GM19035 (cell line): ENCODE measurements around the gene FBXW10B.
"Not testable (repeated sequence)": the region's sequence is repeated elsewhere in the genome, so short reads cannot be mapped to it uniquely, and the experiment has no call there.

ENCODE experiments used
- ATAC-seq: cut with Tn5 transposase; IDR thresholded peaks from one replicate; pipeline ENCODE4 v1.9.1; 2021; ENCODE audit not compliant: unreplicated experiment

The FBXW10B gene, protein sequence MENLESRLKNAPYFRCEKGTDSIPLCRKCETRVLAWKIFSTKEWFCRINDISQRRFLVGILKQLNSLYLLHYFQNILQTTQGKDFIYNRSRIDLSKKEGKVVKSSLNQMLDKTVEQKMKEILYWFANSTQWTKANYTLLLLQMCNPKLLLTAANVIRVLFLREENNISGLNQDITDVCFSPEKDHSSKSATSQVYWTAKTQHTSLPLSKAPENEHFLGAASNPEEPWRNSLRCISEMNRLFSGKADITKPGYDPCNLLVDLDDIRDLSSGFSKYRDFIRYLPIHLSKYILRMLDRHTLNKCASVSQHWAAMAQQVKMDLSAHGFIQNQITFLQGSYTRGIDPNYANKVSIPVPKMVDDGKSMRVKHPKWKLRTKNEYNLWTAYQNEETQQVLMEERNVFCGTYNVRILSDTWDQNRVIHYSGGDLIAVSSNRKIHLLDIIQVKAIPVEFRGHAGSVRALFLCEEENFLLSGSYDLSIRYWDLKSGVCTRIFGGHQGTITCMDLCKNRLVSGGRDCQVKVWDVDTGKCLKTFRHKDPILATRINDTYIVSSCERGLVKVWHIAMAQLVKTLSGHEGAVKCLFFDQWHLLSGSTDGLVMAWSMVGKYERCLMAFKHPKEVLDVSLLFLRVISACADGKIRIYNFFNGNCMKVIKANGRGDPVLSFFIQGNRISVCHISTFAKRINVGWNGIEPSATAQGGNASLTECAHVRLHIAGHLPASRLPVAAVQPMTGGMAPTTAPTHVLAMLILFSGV

DNA sequence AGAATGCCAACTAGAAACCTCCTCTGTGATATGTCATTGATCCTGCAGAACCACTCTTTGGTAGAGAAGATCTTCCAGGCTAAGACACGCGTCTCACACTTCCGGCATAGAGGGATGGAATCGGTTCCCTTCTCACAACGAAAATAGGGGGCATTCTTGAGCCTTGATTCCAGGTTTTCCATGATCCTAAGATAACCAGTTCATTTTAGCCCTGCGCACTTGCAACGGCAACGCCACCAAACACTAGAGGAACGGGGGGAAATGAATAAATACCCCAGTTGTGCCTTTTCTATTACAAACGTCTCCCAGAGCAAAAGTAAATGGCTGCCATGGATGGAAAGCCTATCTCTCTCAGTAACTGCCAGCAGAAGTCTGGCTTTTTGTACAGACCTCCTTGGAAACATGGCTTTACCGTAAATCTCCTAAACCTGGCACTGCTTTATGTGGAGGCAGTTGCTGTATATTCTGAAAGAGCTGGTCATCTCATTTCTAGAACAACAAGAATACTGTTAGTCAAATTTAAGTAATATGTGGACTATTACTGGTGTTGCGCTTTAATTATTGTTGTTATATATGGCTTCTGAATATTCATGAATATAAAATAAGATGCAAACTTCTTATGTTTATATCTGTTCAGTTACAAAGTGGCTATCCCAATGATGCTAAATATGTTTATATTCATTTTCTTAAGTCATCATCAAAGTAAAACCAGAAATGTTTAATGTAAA is at the start of gene FBXW10B:
TSS of gene FBXW10B (minus strand) at position 374 of the 728 bp plus-strand sequence. CDS start at position 182, 192 bp downstream.
- not testable (repeated sequence) for ATAC-seq

DNA sequence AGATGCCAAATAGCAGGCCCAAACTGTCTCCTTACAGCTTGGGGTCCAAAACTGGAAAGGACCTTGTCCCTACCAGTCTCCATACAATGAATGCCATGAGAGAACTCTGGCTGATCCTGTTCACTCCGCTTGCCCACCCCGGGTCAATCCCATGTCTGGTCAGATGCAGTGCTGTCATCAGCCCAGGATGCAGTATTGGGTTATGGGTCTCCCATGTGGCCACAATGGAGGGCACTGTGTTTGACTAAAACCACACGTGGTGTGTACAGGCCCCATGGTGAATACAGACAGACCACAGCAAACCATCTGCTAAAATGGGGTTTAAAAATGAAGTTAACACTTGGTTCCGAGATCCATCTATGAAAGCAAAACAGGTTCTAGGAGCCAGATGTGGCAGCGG is 44.2 kb upstream of the FBXW10B start:
- no peak for ATAC-seq

DNA sequence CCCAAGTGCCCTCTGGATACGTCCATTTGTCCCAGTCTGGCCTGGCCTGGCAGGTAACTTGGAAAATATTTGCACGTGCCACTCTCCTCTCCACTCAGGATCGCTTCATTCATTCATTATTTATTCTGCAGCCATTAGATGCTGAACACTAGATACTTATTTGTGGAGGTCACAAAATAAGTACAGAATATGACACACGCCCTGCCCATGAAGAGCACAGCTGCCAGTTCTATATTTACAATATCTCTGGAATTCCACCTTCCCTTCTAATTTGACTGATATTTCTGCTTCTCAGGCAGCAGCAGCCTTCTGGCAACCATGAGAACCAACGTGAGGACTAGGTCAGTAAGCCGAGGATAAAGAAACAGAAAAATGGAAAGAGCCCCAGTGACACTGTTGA is 43.7 kb upstream of the FBXW10B start:
- no peak for ATAC-seq

DNA sequence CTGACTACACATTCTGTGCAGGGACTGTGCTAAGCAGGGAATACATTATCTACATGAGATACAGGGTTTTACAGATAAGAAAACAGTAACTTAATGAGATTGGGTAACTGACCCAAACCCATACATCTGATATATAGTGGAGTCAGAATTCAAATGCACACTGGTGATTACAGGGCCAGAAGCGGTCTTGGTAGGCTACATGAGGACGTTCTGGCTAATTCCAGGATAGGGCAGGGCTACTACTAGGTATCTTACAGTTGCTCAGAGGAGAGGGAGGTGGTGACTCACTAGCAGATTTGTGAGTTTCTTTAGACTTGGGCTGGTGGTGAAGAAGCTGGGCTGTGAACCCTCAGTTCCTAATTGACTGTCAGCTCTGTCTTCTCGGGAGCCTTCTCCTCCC is 43.2 kb upstream of the FBXW10B start:
- ATAC-seq = no peak

DNA sequence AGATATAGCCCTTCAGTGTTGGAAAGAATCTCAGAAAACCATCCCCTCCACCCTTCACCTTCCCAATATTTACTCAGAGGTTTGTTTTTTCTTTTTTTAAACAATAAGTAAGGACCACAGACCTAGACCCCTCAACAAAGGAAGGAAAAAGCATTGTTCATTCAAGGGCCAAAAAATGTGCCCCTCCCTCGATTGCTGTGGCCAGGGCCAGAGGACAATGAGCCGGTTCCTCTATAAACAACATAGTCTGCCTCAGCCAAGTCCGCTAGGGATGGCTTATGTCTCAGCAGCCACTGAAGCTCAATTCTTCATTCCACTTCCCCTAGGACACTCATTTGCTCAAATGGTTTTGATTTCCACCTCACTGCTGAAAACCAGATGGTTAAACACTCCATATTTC is 40.6 kb upstream of the FBXW10B start:
- no peak for ATAC-seq

DNA sequence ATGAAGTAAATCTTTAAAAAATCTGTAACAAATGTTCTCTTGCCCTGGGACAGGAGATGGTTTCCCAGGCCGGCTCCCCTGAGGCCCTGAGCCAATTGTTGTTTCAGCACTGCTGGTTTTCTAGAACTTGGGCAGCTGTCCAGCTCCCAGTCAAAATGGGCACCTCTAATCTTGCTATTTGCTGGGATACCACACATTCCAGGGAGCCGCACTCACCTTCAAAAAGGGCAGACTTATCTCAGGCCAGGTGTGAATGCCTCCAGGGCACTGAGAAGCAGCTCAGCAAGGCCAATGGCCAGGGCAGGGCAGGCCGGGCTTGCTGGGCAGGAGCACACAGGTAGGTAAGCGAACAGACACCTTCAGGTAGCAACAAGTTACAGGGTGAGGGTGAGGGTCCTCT is 40.2 kb upstream of the FBXW10B start:
- no peak for ATAC-seq

DNA sequence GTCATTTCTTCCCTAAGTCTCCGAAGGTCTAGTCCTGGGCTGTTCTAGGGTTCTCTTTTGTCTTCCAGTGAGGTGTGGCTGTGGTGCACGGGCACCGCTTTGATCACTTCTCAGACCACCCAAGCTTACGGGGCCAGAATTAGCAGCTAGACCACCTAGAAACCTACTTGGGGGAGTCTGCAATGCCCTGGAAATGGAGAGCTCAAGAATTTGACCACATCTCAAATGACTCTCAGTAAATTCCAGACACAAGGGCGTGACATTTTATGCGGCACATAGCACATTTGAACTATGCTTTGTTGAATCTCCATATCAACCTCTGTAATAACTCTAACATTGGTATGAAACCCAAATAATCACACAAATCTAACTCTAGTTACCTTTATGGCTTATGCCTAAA is 39.7 kb upstream of the FBXW10B start:
- ATAC-seq = no peak

DNA sequence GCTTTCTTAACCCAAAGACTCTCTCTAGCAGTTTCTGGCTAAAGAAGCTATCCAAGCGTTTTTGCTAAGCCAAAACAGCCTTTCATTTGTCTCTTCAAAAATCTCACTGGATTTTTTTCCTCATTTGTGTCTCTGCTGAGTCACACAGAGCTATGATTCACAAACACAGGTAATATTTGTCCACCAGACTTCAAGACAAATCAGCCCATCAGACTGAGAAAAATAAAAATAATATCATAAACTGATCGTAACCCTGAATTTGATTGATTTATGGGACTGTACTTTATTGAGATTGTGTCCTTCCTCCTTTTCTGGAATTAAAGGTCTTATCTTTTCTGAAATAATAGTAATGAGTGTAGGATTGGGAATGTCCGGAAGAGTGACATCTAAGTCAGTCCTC is 38.8 kb upstream of the FBXW10B start:
- no peak for ATAC-seq

DNA sequence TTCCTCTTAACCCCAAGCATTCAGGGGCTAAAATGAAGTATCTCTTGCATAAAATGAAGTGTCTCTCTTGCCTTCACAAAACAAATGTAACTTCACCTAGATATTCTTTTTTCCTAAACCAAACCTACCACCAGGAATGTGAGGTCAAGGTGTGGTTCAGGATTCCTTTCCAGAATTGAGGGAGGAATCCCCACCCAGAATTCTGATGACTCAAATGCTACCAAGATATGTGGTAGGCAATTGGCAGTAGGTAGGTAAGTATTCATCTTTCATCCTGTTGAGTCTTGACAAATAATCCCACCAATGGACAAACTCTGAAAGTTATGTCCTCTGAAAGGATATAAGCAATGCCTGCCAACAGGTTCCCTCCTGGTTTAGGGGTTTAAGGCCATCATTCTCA is 38.4 kb upstream of the FBXW10B start:
- no peak for ATAC-seq

DNA sequence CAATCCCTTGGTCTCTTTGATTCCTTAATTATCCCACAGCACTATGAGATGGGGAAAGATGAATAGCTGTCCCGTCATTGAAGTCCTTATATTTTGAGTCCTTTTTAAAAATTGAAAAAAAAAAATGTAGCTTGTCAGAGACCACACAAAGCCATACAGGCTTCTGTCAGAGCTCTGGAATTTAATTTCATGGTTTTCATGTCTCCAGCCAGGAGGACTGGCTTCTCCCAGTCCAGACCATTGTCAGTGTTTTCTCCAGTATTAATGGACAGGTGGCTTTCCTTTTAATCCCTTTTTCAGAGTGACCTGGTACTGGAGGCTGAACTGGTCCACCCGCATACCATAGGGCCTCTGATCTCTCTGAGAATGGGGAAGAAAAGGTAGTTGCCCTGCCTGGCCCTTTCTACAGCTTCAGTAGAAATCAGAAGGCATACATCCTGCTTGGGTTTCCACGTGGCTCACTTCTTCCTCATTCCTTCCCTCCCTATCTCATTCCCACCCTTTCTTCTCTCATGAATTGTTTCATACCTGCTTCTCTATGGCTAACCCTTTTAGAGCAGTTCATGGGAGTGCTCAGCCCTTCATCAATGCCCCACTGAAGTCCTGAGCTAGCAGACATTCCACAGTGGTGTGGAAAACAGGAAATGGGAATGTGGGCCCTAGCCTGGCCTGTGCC is 35.5 kb upstream of the FBXW10B start:
- no peak for ATAC-seq

DNA sequence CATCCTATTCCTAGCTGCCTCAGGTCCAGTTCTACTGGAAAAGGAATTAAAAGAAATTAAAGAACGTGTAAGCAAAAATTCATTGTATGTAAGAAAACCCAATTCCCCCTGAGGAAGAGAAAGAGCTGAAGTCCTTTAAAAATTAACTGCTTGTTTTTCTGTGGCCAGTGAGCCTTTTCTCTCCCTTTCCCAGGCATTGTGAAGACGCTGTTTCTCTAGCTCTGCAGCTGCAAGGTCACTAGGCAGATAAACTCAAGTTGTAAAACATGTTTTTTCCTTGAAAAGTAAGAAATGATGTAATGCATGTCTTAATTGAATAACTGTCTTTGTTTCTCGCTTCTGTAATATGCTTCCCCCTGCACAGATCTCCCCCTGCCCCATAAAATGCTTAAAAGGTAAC is 34.9 kb upstream of the FBXW10B start:
- not testable (repeated sequence) for ATAC-seq

DNA sequence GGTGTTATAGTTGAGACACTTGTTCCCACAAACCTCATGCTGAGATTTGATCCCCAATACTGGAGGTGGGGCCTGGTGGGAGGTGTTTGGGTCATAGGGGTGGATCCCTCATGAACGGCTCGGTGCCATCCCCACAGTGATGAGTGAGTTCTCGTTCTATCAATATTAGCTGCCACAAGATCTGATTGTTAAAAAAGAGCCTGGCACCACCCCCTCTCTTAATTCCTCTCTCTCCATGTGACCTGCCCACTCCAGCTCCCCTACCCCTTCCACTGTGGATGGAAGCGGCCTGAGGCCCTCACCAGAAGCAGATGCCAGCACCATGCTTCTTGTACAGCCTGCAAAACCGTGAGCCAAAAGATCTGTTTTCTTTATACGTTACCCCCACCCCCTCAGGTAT is 33.5 kb upstream of the FBXW10B start:
- no peak for ATAC-seq

DNA sequence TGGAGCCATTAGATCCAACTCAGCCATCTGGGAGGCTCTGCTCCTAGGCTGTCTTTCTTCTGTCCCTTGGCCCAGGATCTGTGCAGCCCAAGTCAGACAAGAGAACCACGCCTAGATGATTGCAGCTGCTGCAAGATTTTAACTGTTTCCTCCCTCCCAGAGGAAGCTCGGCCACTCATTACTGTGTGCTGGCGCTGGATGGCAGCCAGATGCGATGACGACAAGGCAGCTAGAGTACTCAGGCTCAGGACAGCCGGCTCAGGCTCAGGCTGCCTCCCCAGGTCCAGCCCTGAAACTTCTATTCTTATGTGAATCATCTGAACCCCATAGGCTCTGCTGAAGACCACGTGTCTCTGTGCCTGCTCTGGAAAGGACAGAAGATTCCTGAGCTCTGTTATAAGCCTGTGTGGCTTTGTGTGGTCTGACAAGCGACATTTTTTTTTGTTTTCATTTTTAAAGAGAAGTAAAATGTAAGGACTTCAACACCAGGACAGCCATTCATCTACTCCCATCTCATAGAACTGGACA is 32.1 kb upstream of the FBXW10B start:
- ATAC-seq = no peak

DNA sequence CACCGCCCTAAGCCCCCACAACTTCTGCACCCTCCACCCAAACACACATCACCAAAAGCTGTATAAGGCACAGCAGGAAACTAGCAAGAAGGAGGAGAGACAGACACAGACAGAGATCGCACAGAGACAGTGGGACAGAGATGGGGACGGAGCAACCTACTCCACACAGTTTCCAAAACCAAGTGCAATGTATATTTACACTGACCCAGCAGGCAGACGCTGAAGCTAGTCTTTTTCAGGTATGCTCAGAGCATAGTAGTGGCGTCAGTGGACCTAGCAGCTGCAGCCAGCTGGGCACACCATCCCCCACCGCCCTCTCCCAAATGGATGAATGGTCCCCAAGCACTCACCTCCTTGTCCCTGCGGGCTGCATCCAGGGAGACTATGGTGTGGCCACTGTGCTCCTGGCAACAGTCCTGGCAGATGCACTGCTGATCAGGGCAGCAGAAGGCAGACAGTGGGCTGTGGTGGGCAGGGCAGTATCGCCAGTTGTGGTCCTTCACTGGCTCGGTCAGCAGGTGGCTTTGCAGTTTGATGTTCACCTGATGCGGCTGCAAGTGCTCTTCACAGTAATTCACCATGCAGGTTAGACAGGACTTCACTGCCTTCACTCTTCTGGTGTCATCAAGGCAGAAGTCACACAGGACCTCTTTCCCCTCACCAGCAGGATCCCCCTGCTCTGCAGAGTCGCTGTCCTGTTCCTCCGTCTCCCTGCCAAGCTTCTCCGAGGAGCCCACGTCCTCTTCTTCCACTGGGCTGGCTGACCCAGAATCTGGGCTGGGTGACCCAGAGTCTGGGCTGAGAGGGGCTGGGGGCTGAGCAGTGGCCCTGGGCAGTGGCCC is 31.5 kb upstream of the FBXW10B start:
- no peak for ATAC-seq

DNA sequence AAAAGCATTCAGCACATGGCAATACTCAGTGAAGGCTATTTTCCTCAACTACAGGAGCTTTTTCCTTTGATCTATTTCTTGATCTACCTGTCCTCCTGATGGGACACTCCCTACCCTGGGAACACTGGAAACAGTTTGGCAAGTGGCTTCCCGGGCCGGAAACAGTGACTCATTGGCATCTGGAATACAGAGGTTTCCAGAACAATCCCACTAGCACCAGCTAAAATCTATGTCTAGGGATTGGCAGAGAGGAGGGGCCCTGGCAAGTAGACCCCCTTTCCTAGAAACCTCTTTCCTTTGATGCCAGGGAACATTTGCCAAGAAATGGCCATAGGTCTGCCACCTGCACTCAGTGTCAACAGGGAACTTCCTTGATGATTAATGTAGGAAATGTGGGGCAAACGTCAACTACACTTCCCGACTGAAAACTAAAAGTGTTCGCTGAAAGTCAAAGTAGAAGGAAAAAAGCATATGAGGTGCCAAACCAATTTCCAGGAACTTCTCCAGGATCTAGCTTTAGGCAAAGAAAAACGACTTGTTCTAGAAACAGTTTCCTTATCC is 30.4 kb upstream of the FBXW10B start:
- no peak for ATAC-seq

DNA sequence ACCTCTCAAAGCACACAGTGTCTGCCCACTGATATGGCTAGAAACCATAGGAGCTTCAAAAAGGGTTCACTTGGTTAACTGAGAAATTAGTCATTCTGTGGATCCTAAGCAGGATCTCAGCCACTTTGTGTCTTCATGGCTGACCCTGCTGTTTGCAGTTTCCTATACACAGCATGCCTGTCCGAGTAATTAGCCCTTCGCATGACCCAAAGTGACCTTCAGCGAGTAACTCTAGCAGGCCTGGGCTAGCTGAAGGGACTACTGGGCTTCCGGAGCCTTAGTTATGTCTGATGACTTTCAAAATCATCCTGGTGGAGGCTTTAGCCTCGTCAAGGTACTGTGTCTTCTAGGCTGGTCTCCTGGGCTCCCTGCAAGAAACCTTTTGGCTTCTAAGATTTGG is 28.9 kb upstream of the FBXW10B start:
- no peak for ATAC-seq

DNA sequence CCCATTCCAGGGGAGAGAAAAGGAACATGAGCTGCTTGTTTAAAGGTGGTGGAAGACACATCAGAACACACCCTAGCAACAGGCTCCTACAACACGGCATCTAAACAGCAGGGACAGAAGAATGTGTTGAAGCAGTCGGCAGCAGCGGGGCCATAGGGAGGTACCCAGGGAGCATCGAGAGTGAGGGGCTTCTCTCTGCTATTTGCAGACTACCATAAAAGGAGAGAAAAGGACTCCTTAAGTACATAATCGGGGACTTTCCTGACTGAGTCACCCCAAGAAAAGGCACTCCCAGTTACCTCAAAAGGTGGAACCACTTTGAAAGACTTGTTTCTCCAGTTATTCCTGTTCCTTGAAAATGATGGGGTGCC is 26.4 kb upstream of the FBXW10B start:
- not testable (repeated sequence) for ATAC-seq

DNA sequence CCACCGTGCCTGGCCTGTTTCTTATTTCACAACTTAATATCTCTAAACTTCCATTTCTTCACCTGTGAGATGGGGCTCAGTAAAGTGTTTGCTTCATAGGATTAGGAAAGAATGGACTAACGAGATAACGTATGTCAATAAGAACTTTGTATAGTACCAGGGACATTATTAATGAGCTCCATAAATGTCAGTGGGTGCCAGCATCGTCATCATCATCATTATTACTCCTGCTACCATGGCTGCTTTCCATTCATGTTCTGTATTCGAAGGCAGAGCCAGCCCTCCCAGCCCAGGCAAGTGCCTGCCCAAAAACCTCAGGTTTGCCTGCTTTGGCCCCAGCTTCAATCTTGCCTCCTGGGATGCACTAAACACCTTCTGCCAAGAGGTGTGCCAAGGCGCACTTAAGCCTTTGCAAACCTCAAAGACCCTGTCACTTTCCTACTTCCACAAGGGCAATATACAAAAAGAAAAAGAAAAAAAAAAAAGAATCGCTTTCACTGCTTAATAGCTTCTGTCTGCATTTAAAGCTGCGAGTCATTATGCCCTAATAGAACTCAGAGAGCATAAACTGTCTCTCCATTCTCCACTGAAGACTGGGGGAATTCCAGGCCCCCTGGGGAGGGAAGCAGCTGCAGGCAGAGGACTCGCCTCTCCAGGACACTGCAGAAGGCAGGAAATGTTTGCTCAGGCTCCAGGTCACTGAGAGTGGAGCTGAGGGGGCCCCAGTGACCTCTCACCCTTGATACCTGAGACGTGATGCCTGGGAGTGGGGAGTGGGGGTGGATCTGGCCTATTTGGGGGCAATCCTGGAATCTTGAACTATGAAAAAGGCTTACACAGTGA is 25.8 kb upstream of the FBXW10B start:
- ATAC-seq = not testable (repeated sequence)
